SU-DHL-6 (cell line): Measurements from ENCODE around the gene PHLDB1.

Experiments used
- EZH2phosphoT487 ChIP-seq: fragments of 200-600 bp; sonication (generic), shearing (Covaris generic); conservative IDR thresholded peaks from 2 replicates; pipeline ENCODE4 v1.6.1; 2018; ENCODE audit warnings: mild to moderate bottlenecking, antibody characterized with exemption, low read length, moderate library complexity, mixed read lengths
- TF ChIP-seq, protein P1 (sequence below): fragments of 200-600 bp; sonication (generic); IDR thresholded peaks from one replicate; pipeline ENCODE4 v1.5.1; 2017; ENCODE audit warnings: antibody characterized with exemption, mild to moderate bottlenecking, low read length, moderate library complexity; ENCODE audit not compliant: insufficient read depth, poor library complexity, severe bottlenecking

DNA sequence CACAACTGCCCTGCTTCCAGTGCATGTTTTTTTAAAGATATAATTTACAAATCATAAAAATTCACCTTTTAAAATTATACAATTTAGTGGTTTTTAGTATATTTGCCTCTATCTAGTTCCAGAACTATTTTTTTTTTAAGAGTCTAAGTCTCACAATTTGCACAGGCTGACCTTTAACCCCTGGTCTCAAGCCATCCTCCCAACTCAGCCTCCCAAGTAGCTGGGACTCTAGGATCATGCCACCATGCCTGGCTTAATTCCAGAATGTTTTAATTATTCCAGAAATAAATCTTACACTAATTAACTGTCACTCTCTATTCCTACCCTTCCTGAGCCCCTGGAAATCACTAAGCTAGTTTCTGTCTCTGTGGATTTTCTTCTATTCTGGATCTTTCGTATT, 36.6 kb upstream of the PHLDB1 start:
- TF ChIP-seq, protein P1, sequence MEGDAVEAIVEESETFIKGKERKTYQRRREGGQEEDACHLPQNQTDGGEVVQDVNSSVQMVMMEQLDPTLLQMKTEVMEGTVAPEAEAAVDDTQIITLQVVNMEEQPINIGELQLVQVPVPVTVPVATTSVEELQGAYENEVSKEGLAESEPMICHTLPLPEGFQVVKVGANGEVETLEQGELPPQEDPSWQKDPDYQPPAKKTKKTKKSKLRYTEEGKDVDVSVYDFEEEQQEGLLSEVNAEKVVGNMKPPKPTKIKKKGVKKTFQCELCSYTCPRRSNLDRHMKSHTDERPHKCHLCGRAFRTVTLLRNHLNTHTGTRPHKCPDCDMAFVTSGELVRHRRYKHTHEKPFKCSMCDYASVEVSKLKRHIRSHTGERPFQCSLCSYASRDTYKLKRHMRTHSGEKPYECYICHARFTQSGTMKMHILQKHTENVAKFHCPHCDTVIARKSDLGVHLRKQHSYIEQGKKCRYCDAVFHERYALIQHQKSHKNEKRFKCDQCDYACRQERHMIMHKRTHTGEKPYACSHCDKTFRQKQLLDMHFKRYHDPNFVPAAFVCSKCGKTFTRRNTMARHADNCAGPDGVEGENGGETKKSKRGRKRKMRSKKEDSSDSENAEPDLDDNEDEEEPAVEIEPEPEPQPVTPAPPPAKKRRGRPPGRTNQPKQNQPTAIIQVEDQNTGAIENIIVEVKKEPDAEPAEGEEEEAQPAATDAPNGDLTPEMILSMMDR = no peak
- no peak for TF ChIP-seq EZH2phosphoT487
